GM21528 (cell line): ENCODE measurements around the gene RFK.

Source experiments
- ATAC-seq: cut with Tn5 transposase; IDR thresholded peaks from one replicate; pipeline ENCODE4 v1.9.1; 2021; ENCODE audit warnings: mild to moderate bottlenecking, moderate library complexity; ENCODE audit not compliant: unreplicated experiment, low FRiP score

RFK gene

GRCh38 chr9:76413658-76414057 is 19.4 kb upstream of the RFK start:
- ATAC-seq = no peak

- no peak for ATAC-seq
Measured at GRCh38 chr9:76412638-76413037, 18.4 kb upstream of the RFK start.

- no peak for ATAC-seq
Measured at GRCh38 chr9:76405868-76406267, 11.6 kb upstream of the RFK start.

- ATAC-seq = no peak
Measured at GRCh38 chr9:76405340-76405739, 11.1 kb upstream of the RFK start.

GRCh38 chr9:76404401-76404800 is 10.2 kb upstream of the RFK start:
- no peak for ATAC-seq

GRCh38 chr9:76403352-76403751 is 9.1 kb upstream of the RFK start:
- ATAC-seq = peak; percentile 72

GRCh38 chr9:76401580-76402354 is 7.5 kb upstream of the RFK start:
- no peak for ATAC-seq

- ATAC-seq = no peak
Measured at GRCh38 chr9:76401176-76401575, 7.0 kb upstream of the RFK start.

- ATAC-seq = no peak
Measured at GRCh38 chr9:76400534-76401096, 6.4 kb upstream of the RFK start.

- ATAC-seq = no peak
Measured at GRCh38 chr9:76399856-76400255, 5.6 kb upstream of the RFK start.

GRCh38 chr9:76396597-76396996 is 2.4 kb upstream of the RFK start:
- no peak for ATAC-seq

GRCh38 chr9:76396144-76396543 is 1.9 kb upstream of the RFK start:
- no peak for ATAC-seq

GRCh38 chr9:76395381-76395780 is 1.2 kb upstream of the RFK start:
- no peak for ATAC-seq

GRCh38 chr9:76394960-76395252 is 680 bp upstream of the RFK start:
- peak; percentile 58 for ATAC-seq

- ATAC-seq = no peak
Measured at GRCh38 chr9:76390656-76391055, 3.6 kb downstream of the RFK start.

- no peak for ATAC-seq
Measured at GRCh38 chr9:76379494-76379893, 14.7 kb downstream of the RFK start.

GRCh38 chr9:76378367-76379073 is 15.7 kb downstream of the RFK start:
- no peak for ATAC-seq

- ATAC-seq = no peak
Measured at GRCh38 chr9:76377791-76378190, 16.4 kb downstream of the RFK start.

- no peak for ATAC-seq
Measured at GRCh38 chr9:76374783-76375559, 19.3 kb downstream of the RFK start.

- ATAC-seq = no peak
Measured at GRCh38 chr9:76373784-76374474, 20.3 kb downstream of the RFK start.
